GM12872 (cell line): ENCODE measurements around the gene ABCC5.

Source experiments
- CTCF ChIP-seq: IDR thresholded peaks from 3 replicates; pipeline ENCODE4 v1.5.1; 2011; ENCODE audit warnings: low read depth, mild to moderate bottlenecking, low read length, moderate library complexity; ENCODE audit not compliant: insufficient read depth

Gene ABCC5

GRCh38 chr3:183980403-183980802 is 37.3 kb downstream of the ABCC5 start:
- no peak for TF ChIP-seq CTCF

GRCh38 chr3:183975981-183976662 is 41.6 kb downstream of the ABCC5 start:
- TF ChIP-seq CTCF: no peak

GRCh38 chr3:183968666-183969245 is 48.9 kb downstream of the ABCC5 start:
- no peak for TF ChIP-seq CTCF

GRCh38 chr3:183967693-183968092 is 50.0 kb downstream of the ABCC5 start:
- no peak for TF ChIP-seq CTCF

- TF ChIP-seq CTCF: no peak
Observed at GRCh38 chr3:183966361-183966791, 51.3 kb downstream of the ABCC5 start.

GRCh38 chr3:183962807-183963206 is 54.9 kb downstream of the ABCC5 start:
- no peak for TF ChIP-seq CTCF

GRCh38 chr3:183959214-183959613 is 58.5 kb downstream of the ABCC5 start:
- no peak for TF ChIP-seq CTCF
